ENCODE measurements around the gene PLCB3. TPM values are rescaled to one million over a fixed set of nuclear protein-coding genes. Genes with fewer than 3 reads are reported as not detected.

PLCB3 gene
- total and polyA plus RNA-seq, 2 donors (not counting 3 experiments of a cell fraction or from before 2014, with no cell fraction given): 32.3 to 61.1 TPM

GRCh38 chr11:64253043-64253442, 1.7 kb downstream of the PLCB3 start:
- Histone ChIP-seq H3K79me2 (ENCODE audit: control insufficient read depth, insufficient read depth, low read length) (peaks cover 32% of the 10 kb centered on the region), H3K27ac (ENCODE audit: insufficient read depth, low read depth, low read length) (no peak overlapping the region), H3K9me1 (replicated peaks; ENCODE audit: control insufficient read depth, extremely low read depth, insufficient read depth, low read length) (no peaks in the 10 kb centered on the region), H3K36me3 (ENCODE audit: control insufficient read depth in 2 of 2, extremely low read depth in 1 of 2, insufficient read depth in 2 of 2, low read length in 2 of 2) (peaks cover 2 to 17% of the 10 kb centered on the region in 2 experiments), H3K4me3 (replicated peaks in 1 of 3; ENCODE audit: insufficient read depth in 1 of 3, low read depth in 1 of 3, low read length in 3 of 3) (no peak overlapping the region), H3K9ac (replicated peaks; ENCODE audit: extremely low read depth, insufficient read depth, low read length) (no peak overlapping the region), H3K9me3 (replicated peaks; ENCODE audit: control insufficient read depth, insufficient read depth, low read length) (no peaks in the 10 kb centered on the region), H3K4me2 (ENCODE audit: insufficient read depth, low read length) (peak overlapping the region; percentile 23), H4K20me1 (replicated peaks; ENCODE audit: control insufficient read depth, extremely low read depth, insufficient read depth, low read length) (no peaks in the 10 kb centered on the region), H2AFZ (ENCODE audit: low read depth, low read length) (no peak overlapping the region), H3K4me1 (ENCODE audit: control insufficient read depth, extremely low read depth, insufficient read depth, low read length) (peaks cover 24% of the 10 kb centered on the region), H3K27me3 (ENCODE audit: control insufficient read depth in 2 of 2, insufficient read depth in 2 of 2, low read length in 2 of 2) (no peaks in the 10 kb centered on the region)
- intact Hi-C loops (cut with micrococcal nuclease): no loop called here
- TF ChIP-seq JUN (IDR thresholded peaks at IDR 0.05; ENCODE audit: borderline replicate concordance, insufficient read depth, insufficient read length, low read depth): no peak
- TF ChIP-seq POLR2AphosphoS5 (IDR thresholded peaks at IDR 0.05; ENCODE audit: insufficient read depth, low read depth, low read length): no peak
- TF ChIP-seq FOS (IDR thresholded peaks at IDR 0.05; ENCODE audit: borderline replicate concordance, insufficient read depth, low read length): no peak
- no peak for TF ChIP-seq GATA2 (IDR thresholded peaks at IDR 0.05; ENCODE audit: insufficient read depth, insufficient read length, low read depth, low read length)
- TF ChIP-seq EZH2 (IDR thresholded peaks at IDR 0.05; ENCODE audit: borderline replicate concordance, low read depth, low read length, severe bottlenecking): no peak
- no peak for TF ChIP-seq MYC (IDR thresholded peaks at IDR 0.05; ENCODE audit: low read depth, low read length)
- TF ChIP-seq POLR2A (IDR thresholded peaks at IDR 0.05; ENCODE audit: low read depth, low read length): no peak
- no peak for TF ChIP-seq MAX (IDR thresholded peaks at IDR 0.05; ENCODE audit: insufficient read depth, insufficient read length)
- TF ChIP-seq CTCF (IDR thresholded peaks at IDR 0.05; ENCODE audit: extremely low read depth in 1 of 2, insufficient read depth in 1 of 2, low read depth in 1 of 2, low read length in 2 of 2): no peak
- ChIA-PET CTCF (interaction anchor here (0.6 to 4.7 kb wide), 9 partner anchors 10 to 102 kb away, joined by 3 to 60 read pairs (median 7); partner anchors contain the start of genes CATSPERZ, FERMT3, PRDX5 and STIP1), POLR2A (no interaction called here)
- no TSS peak for BruUV-seq (replicated peaks)
- dilution Hi-C loops (cut with MboI; ENCODE audit: extremely low pct_ligation_motif_present, low sequenced_read_pairs): no loop called here
- no peak for DNase-seq (ENCODE audit: low read depth, low spot score)
- FAIRE-seq: no peak

All from endothelial cell of umbilical vein (primary cell).